Heart left ventricle (tissue), 16 donors: ENCODE data around the gene RPL7A. TPM values are rescaled to one million over a fixed set of nuclear protein-coding genes. Genes with fewer than 3 reads are reported as not detected.

Source experiments
- ATAC-seq, 4 donors: fragments of 200-7000 bp; cut with Tn5 transposase; one replicate each; pipeline ENCODE4 v1.9.1; 2020 to 2022; ENCODE audit warnings: moderate library complexity in 4 of 4, mild to moderate bottlenecking in 3 of 4, moderate number of reproducible peaks in 1 of 4
- DNase-seq, 5 donors: peaks; one replicate each; pipeline ENCODE4 v3.0.0-alpha.2; 2020
- H3K27ac ChIP-seq, 12 donors: fragments of 200-600 bp; sonication (generic) in 4 of 12; one replicate each; pipeline versions ENCODE4 v1.5.0 to v1.8.0; 2016 to 2022; ENCODE audit warnings: mild to moderate bottlenecking in 2 of 12
- H3K27me3 ChIP-seq, 9 donors: fragments of 200-600 bp; sonication (generic) in 2 of 9; one replicate each; pipeline versions ENCODE4 v1.5.1 to v1.8.0; 2016 to 2022; ENCODE audit warnings: mild to moderate bottlenecking in 3 of 9
- H3K36me3 ChIP-seq, 9 donors: fragments of 200-600 bp; sonication (generic) in 2 of 9; one replicate each; pipeline versions ENCODE4 v1.5.0 to v1.8.0; 2018 to 2022; ENCODE audit warnings: mild to moderate bottlenecking in 2 of 9
- H3K4me1 ChIP-seq, 12 donors: fragments of 200-600 bp; sonication (generic) in 4 of 12; one replicate each; pipeline versions ENCODE4 v1.5.0 to v1.8.0; 2016 to 2022; ENCODE audit warnings: mild to moderate bottlenecking in 3 of 12
- H3K4me3 ChIP-seq, 12 donors: fragments of 200-600 bp; sonication (generic) in 4 of 12; one replicate each; pipeline versions ENCODE4 v1.5.0 to v1.8.0; 2017 to 2022; ENCODE audit warnings: mild to moderate bottlenecking in 9 of 12, moderate library complexity in 4 of 12
- H3K9me3 ChIP-seq, 12 donors: fragments of 200-600 bp; sonication (generic) in 4 of 12; one replicate each; pipeline versions ENCODE4 v1.5.0 to v1.8.0; 2016 to 2022; ENCODE audit warnings: mild to moderate bottlenecking in 1 of 12
- CTCF ChIP-seq, 12 donors: fragments of 200-600 bp; sonication (generic) in 4 of 12; IDR thresholded peaks; one replicate each; pipeline versions ENCODE4 v1.5.0 to v1.8.0; 2018 to 2022; ENCODE audit warnings: antibody characterized with exemption in 12 of 12, mild to moderate bottlenecking in 5 of 12
- POLR2A ChIP-seq, 2 donors: fragments of 450-650 bp; IDR thresholded peaks; one replicate each; pipeline ENCODE4 v1.6.1; 2017; ENCODE audit warnings: antibody characterized with exemption in 2 of 2, mild to moderate bottlenecking in 2 of 2, moderate library complexity in 2 of 2
- WGBS, 4 donors: extraction: QIAGEN DNeasy Blood & Tissue Kit in 2 of 4; methylation state at CpG; one replicate each; pipeline versions ENCODE4 v1.1.5 to v1.1.7; 2013 to 2018; 5-methylcytosine and 5-hydroxymethylcytosine counted together
- intact Hi-C, 10 donors: fragments of 100-400 bp; cut with DNase I; formaldehyde crosslinking; loops; one replicate each; pipeline versions ENCODE4 v1.11.1 to v1.14.2; 2022
- polyA plus RNA-seq, 2 donors: library from polyadenylated mRNA; stranded (reverse); fragments of 200-250 nt; gene quantifications; one replicate each; pipeline ENCODE4 v1.2.3, GENCODE V29; 2013
- total RNA-seq, 9 donors: library from RNA; depleted of rRNA in 2 of 9; stranded (reverse); fragments of >200 nt in 2 of 9; fragmentation: NEBNext Ultra II Directional in 3 of 9; extraction: Animal tissue kit (Norgen Biotek cat#: 25700) in 3 of 9; gene quantifications; one replicate each; pipeline versions ENCODE4 v1.1.0 to v1.2.4, GENCODE V29; 2016 to 2023
- donor health status: ischemic (EF 13 %, LVEDD 7.1; RV severe dilation, severe dysfunction).
- donor health status: healthy with polysubstance abuse.
- donor health status: DM: no; HTN: yes; CAD: no.
- donor health status: DM: no; HTN: no; CAD: no.
- donor health status: ischemic (EF 25% LVEDD 6.9; RV normal size, moderate dysfunction).
- donor health status: ischemic (EF 25% LVEDD 5.7; RV mildly dilated, moderate dysfunction).
- donor health status: healthy.
- donor health status: DM: yes; HTN: yes; CAD: no.
- donor health status: ischemic (EF 35%, LVEDD 5.7; RV mildly dilated, moderate dysfunction).
- donor health status: nonischemic (EF 11% LVEDD 7.7; RV severe dilation, severe dysfunction).
- donor health status: DM: yes; HTN: yes; CAD: no.
- donor health status: PGD.
- donor health status: ischemic (EF 29% LVEDD 5.4; RV normal size, mild dysfunction).
- donor health status: nonischemic (EF 23%, LVEDD 6.1; RV moderate dilation, normal function).

RPL7A gene
- total and polyA plus RNA-seq, 11 donors, result 845 to 2,727 (median 1,045) TPM

GRCh38 chr9:133339641-133340040 lies 8.4 kb upstream of the RPL7A start:
- H3K4me1 ChIP-seq, result peaks cover 5 to 54% (median 15%) of the 10 kb centered on the region in 12 donors
- DNase-seq (peak in 1 of 5 donors; percentile 18), ATAC-seq (no peak)
- no peaks in the 10 kb centered on the region for H3K9me3 ChIP-seq
- no peak for TF ChIP-seq CTCF (IDR thresholded peaks at IDR 0.05)
- TF ChIP-seq POLR2A (IDR thresholded peaks at IDR 0.05), result no peak
- H3K4me3 ChIP-seq, result peak overlapping the region in 1 of 12 donors; percentile 49
- WGBS, 4 donors, result 62 to 78% (median 75%) methylated on average over 5 of the region's 5 CpGs
- H3K27ac ChIP-seq, result peak overlapping the region in 3 of 12 donors; percentile 22 to 92 (median 34)
- H3K27me3 ChIP-seq, result no peaks in the 10 kb centered on the region
- H3K36me3 ChIP-seq, result peaks cover 0 to 62% (median 52%) of the 10 kb centered on the region in 9 donors
- intact Hi-C loops, result loop anchor here in 3 of 10 donors (5.0 to 10.0 kb wide), 3 partner anchors 38 to 145 kb away; partner anchors contain the start of genes STKLD1 (in 2 of the 3) and SURF4 (in 2 of the 3)

GRCh38 chr9:133340256-133340655 lies 7.8 kb upstream of the RPL7A start:
- intact Hi-C loops, result loop anchor here in 1 of 10 donors (10.0 kb wide), 1 partner anchor 145 kb away; no protein-coding TSS in a partner anchor
- H3K4me3 ChIP-seq, result peak overlapping the region in 1 of 12 donors; percentile 49
- ATAC-seq (no peak), DNase-seq (peak in 1 of 5 donors; percentile 28)
- peaks cover 0 to 48% (median 9%) of the 10 kb centered on the region in 12 donors for H3K4me1 ChIP-seq
- no peaks in the 10 kb centered on the region for H3K9me3 ChIP-seq
- H3K27ac ChIP-seq, result peak overlapping the region in 3 of 12 donors; percentile 22 to 92 (median 34)
- no peaks in the 10 kb centered on the region for H3K27me3 ChIP-seq
- 69 to 80% (median 70%) methylated on average over 3 of the region's 3 CpGs for WGBS, 4 donors
- TF ChIP-seq POLR2A (IDR thresholded peaks at IDR 0.05), result no peak
- TF ChIP-seq CTCF (IDR thresholded peaks at IDR 0.05), result no peak
- peaks cover 0 to 69% (median 58%) of the 10 kb centered on the region in 9 donors for H3K36me3 ChIP-seq

GRCh38 chr9:133340916-133341315 lies 7.1 kb upstream of the RPL7A start:
- no peaks in the 10 kb centered on the region for H3K27me3 ChIP-seq
- 82 to 89% (median 87%) methylated on average over 8 to 13 of the region's 13 CpGs for WGBS, 4 donors
- TF ChIP-seq CTCF (IDR thresholded peaks at IDR 0.05), result no peak
- TF ChIP-seq POLR2A (IDR thresholded peaks at IDR 0.05), result no peak
- ATAC-seq (no peak), DNase-seq (no peak)
- H3K27ac ChIP-seq, result peak overlapping the region in 3 of 12 donors; percentile 24 to 92 (median 30)
- peaks cover 0 to 47% (median 8%) of the 10 kb centered on the region in 12 donors for H3K4me1 ChIP-seq
- intact Hi-C loops, result loop anchor here in 1 of 10 donors (10.0 kb wide), 1 partner anchor 144 kb away; no protein-coding TSS in a partner anchor
- no peaks in the 10 kb centered on the region for H3K9me3 ChIP-seq
- peak overlapping the region in 2 of 12 donors; percentile 8 to 49 for H3K4me3 ChIP-seq
- peaks cover 0 to 74% (median 64%) of the 10 kb centered on the region in 9 donors for H3K36me3 ChIP-seq

GRCh38 chr9:133341369-133342068 lies 6.5 kb upstream of the RPL7A start:
- Histone ChIP-seq H3K4me3 (peak overlapping the region in 3 of 12 donors; percentile 2 to 49 (median 8)), H3K27me3 (no peaks in the 10 kb centered on the region), H3K9me3 (no peaks in the 10 kb centered on the region), H3K27ac (peak overlapping the region in 4 of 12 donors; percentile 24 to 92 (median 34)), H3K4me1 (peaks cover 0 to 47% (median 11%) of the 10 kb centered on the region in 12 donors), H3K36me3 (peaks cover 0 to 74% (median 66%) of the 10 kb centered on the region in 9 donors)
- TF ChIP-seq POLR2A (IDR thresholded peaks at IDR 0.05) (peak in 1 of 2 donors; percentile 29), CTCF (IDR thresholded peaks at IDR 0.05) (no peak)
- 79 to 94% (median 87%) methylated on average over 15 of the region's 15 CpGs for WGBS, 4 donors
- ATAC-seq (peak in 3 of 4 donors; percentile 45 to 71 (median 71)), DNase-seq (peak; percentile 63 to 83 (median 70))
- intact Hi-C loops, result loop anchor here in 1 of 10 donors (10.0 kb wide), 1 partner anchor 143 kb away; no protein-coding TSS in a partner anchor
